ENCODE results near the gene DLG1. TPM values are rescaled to one million over a fixed set of nuclear protein-coding genes. Genes with fewer than 3 reads are reported as not detected.
A peak's percentile ranks its signal among the peaks of the same experiment; 100 is the strongest.

Gene DLG1
- total RNA-seq, 1 donor from 2014 or later: 138 TPM

GRCh38 chr3:197003461-197004385 is 294.7 kb downstream of the DLG1 start:
- peak overlapping the region; percentile 88 for H3K4me3 Mint-ChIP-seq
- DNase-seq (ENCODE audit: low spot score): peak; percentile 28
- peaks cover 16% of the 10 kb centered on the region for H3K4me1 Mint-ChIP-seq
- no peak overlapping the region for H3K27ac ChIP-seq
- H3K27me3 Mint-ChIP-seq (ENCODE audit: insufficient read depth, low read depth): peaks cover 7% of the 10 kb centered on the region
- peak overlapping the region; percentile 94 for H2AFZ ChIP-seq (replicated peaks)
- H3K36me3 Mint-ChIP-seq: peaks cover 11% of the 10 kb centered on the region
- H3K27me3 ChIP-seq: peaks cover 28% of the 10 kb centered on the region
- H3K4me3 ChIP-seq: peak overlapping the region; percentile 52
- H3K36me3 ChIP-seq: no peaks in the 10 kb centered on the region
- H3K9me3 ChIP-seq (ENCODE audit: low read depth): no peaks in the 10 kb centered on the region
- peak overlapping the region; percentile 95 for H3K27ac Mint-ChIP-seq
- H3K4me1 ChIP-seq: peaks cover 8% of the 10 kb centered on the region
- peaks cover 12% of the 10 kb centered on the region for H3F3A ChIP-seq (ENCODE audit: low read depth)
- no peaks in the 10 kb centered on the region for H4K20me1 ChIP-seq (ENCODE audit: low read depth)
- TF ChIP-seq EZH2 (IDR thresholded peaks at IDR 0.05) (peak; percentile 63), CTCF (IDR thresholded peaks at IDR 0.05) (no peak), EZH2phosphoT487 (IDR thresholded peaks at IDR 0.05) (peak; percentile 66)
- no peaks in the 10 kb centered on the region for H3K9me3 Mint-ChIP-seq
- H3K4me2 ChIP-seq: peak overlapping the region; percentile 93
- H3K9ac ChIP-seq: peak overlapping the region; percentile 8
- H3K79me2 ChIP-seq (ENCODE audit: low read depth): no peaks in the 10 kb centered on the region

- no peaks in the 10 kb centered on the region for H3K79me2 ChIP-seq (ENCODE audit: low read depth)
- H3K4me3 Mint-ChIP-seq: no peak overlapping the region
- no peak overlapping the region for H3K27ac ChIP-seq
- peak overlapping the region; percentile 79 for H2AFZ ChIP-seq (replicated peaks)
- no peaks in the 10 kb centered on the region for H3K36me3 ChIP-seq
- TF ChIP-seq CTCF (IDR thresholded peaks at IDR 0.05) (peak; percentile 66), EZH2 (IDR thresholded peaks at IDR 0.05) (no peak), EZH2phosphoT487 (IDR thresholded peaks at IDR 0.05) (no peak)
- no peaks in the 10 kb centered on the region for H3K9me3 Mint-ChIP-seq
- H3K36me3 Mint-ChIP-seq: peaks cover 11% of the 10 kb centered on the region
- no peaks in the 10 kb centered on the region for H4K20me1 ChIP-seq (ENCODE audit: low read depth)
- H3K4me3 ChIP-seq: peak overlapping the region; percentile 52
- no peaks in the 10 kb centered on the region for H3K9me3 ChIP-seq (ENCODE audit: low read depth)
- peak overlapping the region; percentile 93 for H3K4me2 ChIP-seq
- no peak overlapping the region for H3K9ac ChIP-seq
- DNase-seq (ENCODE audit: low spot score): peak; percentile 79
- H3K4me1 ChIP-seq: peaks cover 8% of the 10 kb centered on the region
- peaks cover 14% of the 10 kb centered on the region for H3K4me1 Mint-ChIP-seq
- peaks cover 7% of the 10 kb centered on the region for H3K27me3 Mint-ChIP-seq (ENCODE audit: insufficient read depth, low read depth)
- peaks cover 12% of the 10 kb centered on the region for H3F3A ChIP-seq (ENCODE audit: low read depth)
- peaks cover 28% of the 10 kb centered on the region for H3K27me3 ChIP-seq
- H3K27ac Mint-ChIP-seq: no peak overlapping the region
Measured at GRCh38 chr3:197002701-197003454, 295.5 kb downstream of the DLG1 start.

- H3K4me3 ChIP-seq: peak overlapping the region; percentile 52
- no peak overlapping the region for H3K27ac ChIP-seq
- H3K4me2 ChIP-seq: peak overlapping the region; percentile 93
- no peaks in the 10 kb centered on the region for H4K20me1 ChIP-seq (ENCODE audit: low read depth)
- H3F3A ChIP-seq (ENCODE audit: low read depth): peaks cover 12% of the 10 kb centered on the region
- TF ChIP-seq EZH2 (IDR thresholded peaks at IDR 0.05) (no peak), EZH2phosphoT487 (IDR thresholded peaks at IDR 0.05) (no peak), CTCF (IDR thresholded peaks at IDR 0.05) (no peak)
- Mint-ChIP-seq H3K36me3 (peaks cover 11% of the 10 kb centered on the region), H3K27ac (peak overlapping the region; percentile 92), H3K4me3 (peak overlapping the region; percentile 86), H3K4me1 (peaks cover 10% of the 10 kb centered on the region), H3K9me3 (no peaks in the 10 kb centered on the region), H3K27me3 (ENCODE audit: insufficient read depth, low read depth) (peaks cover 7% of the 10 kb centered on the region)
- DNase-seq (ENCODE audit: low spot score): peak; percentile 24
- H3K36me3 ChIP-seq: no peaks in the 10 kb centered on the region
- peaks cover 28% of the 10 kb centered on the region for H3K27me3 ChIP-seq
- H2AFZ ChIP-seq (replicated peaks): peak overlapping the region; percentile 79
- H3K9ac ChIP-seq: no peak overlapping the region
- H3K79me2 ChIP-seq (ENCODE audit: low read depth): no peaks in the 10 kb centered on the region
- H3K4me1 ChIP-seq: peaks cover 8% of the 10 kb centered on the region
- no peaks in the 10 kb centered on the region for H3K9me3 ChIP-seq (ENCODE audit: low read depth)
Measured at GRCh38 chr3:197001972-197002700, 296.3 kb downstream of the DLG1 start.

All from neural progenitor cell (in vitro differentiated cells).